Ascending aorta (tissue), 2 donors: ENCODE measurements around the gene CAMTA1. TPM values are rescaled to one million over a fixed set of nuclear protein-coding genes. Genes with fewer than 3 reads are reported as not detected.
"Not testable (repeated sequence)": the region's sequence is repeated elsewhere in the genome, so short reads cannot be mapped to it uniquely, and the experiment has no call there.

Source experiments
- DNase-seq, 2 donors: peaks; one replicate each; pipeline ENCODE4 v3.0.0-alpha.2; 2019; ENCODE audit warnings: low spot score in 2 of 2
- H3K27ac ChIP-seq, 2 donors: fragments of 200-600 bp; sonication (generic); one replicate each; pipeline ENCODE4 v1.5.1; 2016 to 2017; ENCODE audit warnings: mild to moderate bottlenecking in 1 of 2
- H3K27me3 ChIP-seq: fragments of 200-600 bp; sonication (generic); one replicate; pipeline ENCODE4 v1.5.1; 2017
- H3K36me3 ChIP-seq, 2 donors: fragments of 200-600 bp; sonication (generic); one replicate each; pipeline ENCODE4 v1.5.1; 2016
- H3K4me1 ChIP-seq, 2 donors: fragments of 200-600 bp; sonication (generic); one replicate each; pipeline ENCODE4 v1.5.1; 2016 to 2017; ENCODE audit warnings: mild to moderate bottlenecking in 1 of 2
- H3K4me3 ChIP-seq, 2 donors: fragments of 200-600 bp; sonication (generic); one replicate each; pipeline ENCODE4 v1.5.1; 2016 to 2017; ENCODE audit warnings: mild to moderate bottlenecking in 1 of 2
- H3K9me3 ChIP-seq, 2 donors: fragments of 200-600 bp; sonication (generic); one replicate each; pipeline ENCODE4 v1.5.1; 2016
- intact Hi-C: fragments of 100-400 bp; cut with DNase I; formaldehyde crosslinking; loops from one replicate; pipeline ENCODE4 v1.15.1; 2023
- total RNA-seq: library from RNA; depleted of rRNA; stranded (reverse); fragments of >200 nt; gene quantifications from one replicate; pipeline ENCODE4 v1.1.0, GENCODE V29; 2016
- TF ChIP-seq, protein P1 (sequence below), 3 experiments: fragments of 200-600 bp in 2 of 3; fragments of 450-650 bp in 1 of 3; sonication (generic) in 2 of 3; IDR thresholded peaks; one replicate each; pipeline ENCODE4 v1.5.1; 2016 to 2019; ENCODE audit warnings: antibody characterized with exemption in 3 of 3, mild to moderate bottlenecking in 1 of 3, moderate library complexity in 1 of 3

The CAMTA1 gene
- total RNA-seq, 1 donor from 2014 or later, result 53.3 TPM

GRCh38 chr1:7707527-7707926 lies 922.3 kb downstream of the CAMTA1 start:
- Histone ChIP-seq H3K27me3 (no peaks in the 10 kb centered on the region), H3K36me3 (no peaks in the 10 kb centered on the region), H3K4me1 (peaks cover 3 to 7% of the 10 kb centered on the region in 2 donors), H3K4me3 (no peak overlapping the region), H3K27ac (no peak overlapping the region), H3K9me3 (no peaks in the 10 kb centered on the region)
- TF ChIP-seq, protein P1, sequence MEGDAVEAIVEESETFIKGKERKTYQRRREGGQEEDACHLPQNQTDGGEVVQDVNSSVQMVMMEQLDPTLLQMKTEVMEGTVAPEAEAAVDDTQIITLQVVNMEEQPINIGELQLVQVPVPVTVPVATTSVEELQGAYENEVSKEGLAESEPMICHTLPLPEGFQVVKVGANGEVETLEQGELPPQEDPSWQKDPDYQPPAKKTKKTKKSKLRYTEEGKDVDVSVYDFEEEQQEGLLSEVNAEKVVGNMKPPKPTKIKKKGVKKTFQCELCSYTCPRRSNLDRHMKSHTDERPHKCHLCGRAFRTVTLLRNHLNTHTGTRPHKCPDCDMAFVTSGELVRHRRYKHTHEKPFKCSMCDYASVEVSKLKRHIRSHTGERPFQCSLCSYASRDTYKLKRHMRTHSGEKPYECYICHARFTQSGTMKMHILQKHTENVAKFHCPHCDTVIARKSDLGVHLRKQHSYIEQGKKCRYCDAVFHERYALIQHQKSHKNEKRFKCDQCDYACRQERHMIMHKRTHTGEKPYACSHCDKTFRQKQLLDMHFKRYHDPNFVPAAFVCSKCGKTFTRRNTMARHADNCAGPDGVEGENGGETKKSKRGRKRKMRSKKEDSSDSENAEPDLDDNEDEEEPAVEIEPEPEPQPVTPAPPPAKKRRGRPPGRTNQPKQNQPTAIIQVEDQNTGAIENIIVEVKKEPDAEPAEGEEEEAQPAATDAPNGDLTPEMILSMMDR (IDR thresholded peaks at IDR 0.05), result no peak
- intact Hi-C loops, result no loop called here
- DNase-seq, result no peak

- H3K9me3 ChIP-seq, H3K36me3 ChIP-seq, H3K27me3 ChIP-seq, DNase-seq, H3K4me3 ChIP-seq, intact Hi-C loops, H3K27ac ChIP-seq, H3K4me1 ChIP-seq: not testable (repeated sequence)
Measured at GRCh38 chr1:7708065-7708464, 922.8 kb downstream of the CAMTA1 start.

DNA sequence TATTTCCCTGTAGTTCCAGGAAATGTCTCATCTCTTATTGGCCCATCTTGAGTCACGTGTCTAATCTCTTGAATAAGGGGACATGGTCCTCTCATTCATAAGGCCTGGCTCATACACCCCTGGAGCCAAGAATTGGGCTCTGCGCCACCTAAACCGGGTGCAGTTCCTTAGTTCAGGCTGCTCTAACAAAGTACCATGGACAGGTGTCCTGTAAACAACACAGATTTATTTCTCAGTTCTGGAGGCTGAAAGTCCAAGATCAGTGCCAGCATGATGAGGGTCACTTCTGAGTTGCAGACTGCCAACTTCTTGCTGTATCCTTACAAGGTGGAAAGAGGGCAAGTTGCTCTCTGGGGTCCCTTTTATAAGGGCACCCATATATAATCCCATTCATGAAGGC lies 925.6 kb downstream of the CAMTA1 start:
- no peak for DNase-seq
- Histone ChIP-seq H3K4me3 (no peak overlapping the region), H3K27me3 (no peaks in the 10 kb centered on the region), H3K9me3 (no peaks in the 10 kb centered on the region), H3K36me3 (no peaks in the 10 kb centered on the region), H3K27ac (no peak overlapping the region), H3K4me1 (no peaks in the 10 kb centered on the region)
- TF ChIP-seq, protein P1 (IDR thresholded peaks at IDR 0.05), result no peak
- intact Hi-C loops, result no loop called here

DNA sequence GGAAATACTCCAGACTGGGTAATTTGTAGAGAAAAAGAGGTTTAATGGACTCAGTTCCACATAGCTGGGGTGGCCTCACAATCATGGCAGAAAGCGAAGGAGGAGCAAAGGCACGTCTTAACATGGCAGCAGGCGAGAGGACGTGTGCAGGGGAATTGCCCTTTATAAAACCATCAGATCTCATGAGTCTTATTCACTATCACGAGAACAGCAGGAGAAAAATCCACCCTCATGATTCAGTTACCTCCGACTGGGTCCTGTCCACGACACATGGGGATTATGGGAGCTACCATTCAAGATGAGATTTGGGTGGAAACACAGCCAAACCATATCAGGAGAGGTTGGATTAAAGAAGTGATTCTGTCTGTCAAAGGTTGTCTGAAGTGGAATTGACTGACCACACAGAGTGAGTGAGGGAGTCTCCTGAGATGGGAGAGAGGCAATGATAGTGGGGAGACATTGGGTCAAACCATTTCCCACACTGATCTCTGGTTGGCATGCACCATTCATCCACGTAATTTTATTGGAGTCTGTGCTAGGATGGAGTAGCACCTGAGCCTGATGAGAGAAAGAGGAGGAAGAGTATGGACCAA lies 927.6 kb downstream of the CAMTA1 start:
- no peaks in the 10 kb centered on the region for H3K9me3 ChIP-seq
- intact Hi-C loops, result no loop called here
- TF ChIP-seq, protein P1 (IDR thresholded peaks at IDR 0.05), result no peak
- H3K27ac ChIP-seq, result no peak overlapping the region
- no peak overlapping the region for H3K4me3 ChIP-seq
- H3K36me3 ChIP-seq, result no peaks in the 10 kb centered on the region
- no peak for DNase-seq
- no peaks in the 10 kb centered on the region for H3K4me1 ChIP-seq
- no peaks in the 10 kb centered on the region for H3K27me3 ChIP-seq

- no peak overlapping the region for H3K4me3 ChIP-seq
- no peaks in the 10 kb centered on the region for H3K4me1 ChIP-seq
- H3K27me3 ChIP-seq, result no peaks in the 10 kb centered on the region
- intact Hi-C loops, result no loop called here
- TF ChIP-seq, protein P1 (IDR thresholded peaks at IDR 0.05), result no peak
- no peak overlapping the region for H3K27ac ChIP-seq
- DNase-seq, result no peak
- H3K36me3 ChIP-seq, result no peaks in the 10 kb centered on the region
- no peaks in the 10 kb centered on the region for H3K9me3 ChIP-seq
Measured at GRCh38 chr1:7716506-7716905, 931.3 kb downstream of the CAMTA1 start.

DNA sequence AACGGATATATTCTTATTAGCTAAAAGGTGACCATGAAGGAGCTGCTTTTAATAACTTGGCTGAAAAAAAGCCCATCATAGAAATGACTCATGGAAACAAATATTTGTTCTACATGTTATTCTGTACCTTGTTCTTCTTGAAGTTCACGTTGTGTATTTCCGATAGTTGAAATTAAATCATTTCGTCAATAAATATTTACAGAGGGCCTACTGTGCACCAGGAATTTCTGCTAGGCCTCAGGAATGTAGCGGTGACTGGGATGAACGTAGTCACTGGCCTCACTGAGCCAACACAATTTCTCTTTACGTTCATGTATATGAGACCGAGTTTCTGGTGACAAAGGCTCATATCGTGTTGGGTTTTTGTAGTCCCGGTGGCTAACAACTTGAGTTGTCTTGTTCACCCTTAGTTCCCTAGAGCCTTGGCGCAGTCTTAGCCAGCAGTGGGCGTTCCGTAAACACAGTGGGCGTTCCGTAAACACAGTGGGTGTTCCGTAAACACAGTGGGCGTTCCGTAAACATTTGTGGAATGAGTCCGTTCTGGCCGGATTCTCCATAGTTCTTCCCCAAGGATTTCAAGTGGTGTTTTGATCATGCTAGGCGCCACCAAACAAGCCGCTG lies 932.6 kb downstream of the CAMTA1 start:
- no peaks in the 10 kb centered on the region for H3K4me1 ChIP-seq
- DNase-seq, result no peak
- intact Hi-C loops, result no loop called here
- TF ChIP-seq, protein P1 (IDR thresholded peaks at IDR 0.05), result no peak
- H3K9me3 ChIP-seq, result no peaks in the 10 kb centered on the region
- H3K27ac ChIP-seq, result no peak overlapping the region
- H3K27me3 ChIP-seq, result no peaks in the 10 kb centered on the region
- H3K36me3 ChIP-seq, result no peaks in the 10 kb centered on the region
- H3K4me3 ChIP-seq, result no peak overlapping the region
